HEK293T (cell line): ENCODE data around the gene FNDC1.
A peak's percentile ranks its signal among the peaks of the same experiment; 100 is the strongest.

ENCODE experiments used
- CTCF ChIA-PET: fragments of 350-600 bp; formaldehyde crosslinking; extraction: SDS; loops from one replicate; lab custom pipeline; 2021; ENCODE audit warnings: antibody characterized with exemption, inconsistent platforms; lab: Yijun Ruan, JAX
- POLR2A ChIA-PET: fragments of 350-600 bp; formaldehyde crosslinking; extraction: SDS; loops from one replicate; lab custom pipeline; 2020; ENCODE audit warnings: antibody characterized with exemption, inconsistent platforms; lab: Yijun Ruan, JAX
- DNase-seq: peaks from one replicate; pipeline ENCODE4 v3.0.0; 2012; ENCODE audit warnings: mixed read lengths; ENCODE audit errors: extremely low spot score
- ARNT ChIP-seq: fragments of 450-650 bp; IDR thresholded peaks from 2 replicates; pipeline ENCODE4 v1.6.1; 2017; ENCODE audit warnings: mild to moderate bottlenecking
- BHLHE40 ChIP-seq: fragments of 450-650 bp; IDR thresholded peaks from 2 replicates; pipeline ENCODE4 v1.6.1; 2016; ENCODE audit warnings: mild to moderate bottlenecking, moderate library complexity, borderline replicate concordance
- CTBP1 ChIP-seq: fragments of 450-650 bp; IDR thresholded peaks from 2 replicates; pipeline ENCODE4 v1.6.1; 2016; ENCODE audit warnings: borderline replicate concordance
- ELF4 ChIP-seq: fragments of 450-650 bp; IDR thresholded peaks from 2 replicates; pipeline ENCODE4 v1.6.1; 2017; ENCODE audit warnings: antibody characterized with exemption
- FOXA1 ChIP-seq: fragments of 450-650 bp; IDR thresholded peaks from 2 replicates; pipeline ENCODE4 v1.6.1; 2016; ENCODE audit warnings: mild to moderate bottlenecking
- FOXK2 ChIP-seq: fragments of 450-650 bp; IDR thresholded peaks from 2 replicates; pipeline ENCODE4 v1.6.1; 2016; ENCODE audit warnings: mild to moderate bottlenecking
- FOXM1 ChIP-seq: fragments of 450-650 bp; IDR thresholded peaks from 2 replicates; pipeline ENCODE4 v1.6.1; 2017; ENCODE audit warnings: mild to moderate bottlenecking, borderline replicate concordance
- HDGF ChIP-seq: fragments of 450-650 bp; IDR thresholded peaks from 2 replicates; pipeline ENCODE4 v1.6.1; 2017; ENCODE audit warnings: antibody characterized with exemption, borderline replicate concordance
- L3MBTL2 ChIP-seq: fragments of 450-650 bp; conservative IDR thresholded peaks from 2 replicates; pipeline ENCODE4 v1.6.1; 2016; ENCODE audit warnings: mild to moderate bottlenecking
- LEF1 ChIP-seq: fragments of 450-650 bp; IDR thresholded peaks from 2 replicates; pipeline ENCODE4 v1.6.1; 2017; ENCODE audit warnings: mild to moderate bottlenecking, borderline replicate concordance
- NFRKB ChIP-seq: fragments of 450-650 bp; IDR thresholded peaks from 2 replicates; pipeline ENCODE4 v1.6.1; 2016; ENCODE audit warnings: mild to moderate bottlenecking, moderate library complexity
- SP1 ChIP-seq: fragments of 450-650 bp; IDR thresholded peaks from 2 replicates; pipeline ENCODE4 v1.6.1; 2017
- SUZ12 ChIP-seq: fragments of 450-650 bp; IDR thresholded peaks from 2 replicates; pipeline ENCODE4 v1.6.1; 2016; ENCODE audit warnings: mild to moderate bottlenecking
- TARDBP ChIP-seq: fragments of 450-650 bp; IDR thresholded peaks from 2 replicates; pipeline ENCODE4 v1.6.1; 2016
- ZNF384 ChIP-seq: fragments of 450-650 bp; IDR thresholded peaks from 2 replicates; pipeline ENCODE4 v1.6.1; 2016
- TF ChIP-seq, protein P1 (sequence below): fragments of 450-650 bp; IDR thresholded peaks from 2 replicates; pipeline ENCODE4 v1.6.1; 2016

FNDC1 gene

DNA sequence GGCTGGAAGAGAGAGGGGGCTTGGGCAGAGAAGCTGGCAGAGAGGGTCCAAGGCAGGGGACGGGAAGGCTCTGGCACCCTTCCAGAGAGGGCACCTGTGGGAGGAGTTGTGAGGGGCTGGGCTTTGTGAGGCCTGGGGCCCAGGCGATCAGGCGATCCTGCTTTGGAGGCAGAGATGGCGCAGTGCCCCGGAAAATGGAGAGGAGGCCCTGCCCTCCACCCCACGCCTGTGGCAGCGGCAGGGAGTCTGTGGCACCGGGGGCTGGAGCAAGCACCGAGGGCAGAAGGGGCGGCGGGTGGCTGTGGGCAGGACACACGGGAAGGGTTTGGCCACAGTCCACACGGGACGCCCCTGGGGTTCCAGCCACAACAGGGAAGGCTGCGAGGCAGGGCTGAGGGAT is 36.5 kb upstream of the FNDC1 start:
- TF ChIP-seq NFRKB (no peak), ELF4 (no peak), ZNF384 (no peak), HDGF (no peak), FOXK2 (no peak), FOXM1 (no peak), SUZ12 (no peak), LEF1 (no peak), CTBP1 (no peak), BHLHE40 (no peak), SP1 (no peak), L3MBTL2 (no peak), ARNT (no peak), TARDBP (no peak)
- CTCF ChIA-PET: no interaction called here
- DNase-seq: no peak
- POLR2A ChIA-PET: no interaction called here

DNA sequence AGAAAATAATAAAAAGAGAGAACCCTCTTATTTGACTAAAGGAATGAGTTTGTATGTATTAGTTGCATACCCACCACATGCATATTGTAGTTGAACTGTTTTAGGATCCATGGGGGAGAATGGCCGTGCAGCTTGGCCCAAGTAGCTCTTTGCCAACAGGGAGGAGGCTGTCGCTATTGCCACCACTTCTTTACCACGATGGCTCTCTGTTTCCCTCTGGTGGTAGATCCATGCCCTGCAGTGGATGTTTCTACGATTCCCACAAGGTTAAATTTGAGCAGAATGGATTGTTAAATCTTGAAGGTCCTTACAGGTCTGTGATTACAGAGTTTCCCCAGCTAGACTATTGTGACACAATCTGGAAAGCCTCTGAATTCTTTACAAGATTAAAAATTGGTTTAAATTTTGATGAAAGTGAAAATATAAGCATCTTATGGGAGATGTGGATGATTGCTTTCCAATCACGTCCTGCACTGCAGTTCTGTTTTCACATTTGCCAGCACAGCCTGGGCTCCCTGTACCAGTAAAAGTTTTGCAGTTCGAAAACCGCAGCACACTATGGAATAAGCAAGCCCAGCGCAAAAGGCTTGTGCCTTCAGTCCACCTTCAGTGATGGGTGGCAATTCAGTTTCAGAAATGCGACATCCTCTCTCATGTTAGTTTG is 34.4 kb upstream of the FNDC1 start:
- ChIA-PET CTCF (interaction anchor here (0.6 to 2.1 kb wide), 27 partner anchors 9 to 924 kb away, joined by 3 to 17 read pairs (median 5); partner anchors contain the start of genes RSPH3 and TAGAP), POLR2A (no interaction called here)
- TF ChIP-seq FOXK2: no peak
- no peak for TF ChIP-seq NFRKB
- no peak for TF ChIP-seq HDGF
- no peak for TF ChIP-seq CTBP1
- TF ChIP-seq SUZ12: no peak
- TF ChIP-seq BHLHE40: no peak
- no peak for TF ChIP-seq LEF1
- no peak for TF ChIP-seq ZNF384
- no peak for TF ChIP-seq TARDBP
- TF ChIP-seq ARNT: no peak
- TF ChIP-seq, protein P1, sequence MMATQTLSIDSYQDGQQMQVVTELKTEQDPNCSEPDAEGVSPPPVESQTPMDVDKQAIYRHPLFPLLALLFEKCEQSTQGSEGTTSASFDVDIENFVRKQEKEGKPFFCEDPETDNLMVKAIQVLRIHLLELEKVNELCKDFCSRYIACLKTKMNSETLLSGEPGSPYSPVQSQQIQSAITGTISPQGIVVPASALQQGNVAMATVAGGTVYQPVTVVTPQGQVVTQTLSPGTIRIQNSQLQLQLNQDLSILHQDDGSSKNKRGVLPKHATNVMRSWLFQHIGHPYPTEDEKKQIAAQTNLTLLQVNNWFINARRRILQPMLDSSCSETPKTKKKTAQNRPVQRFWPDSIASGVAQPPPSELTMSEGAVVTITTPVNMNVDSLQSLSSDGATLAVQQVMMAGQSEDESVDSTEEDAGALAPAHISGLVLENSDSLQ: no peak
- TF ChIP-seq FOXA1: no peak
- no peak for TF ChIP-seq FOXM1
- no peak for TF ChIP-seq SP1
- TF ChIP-seq ELF4: no peak
- TF ChIP-seq L3MBTL2: no peak
- DNase-seq: peak; percentile 87

DNA sequence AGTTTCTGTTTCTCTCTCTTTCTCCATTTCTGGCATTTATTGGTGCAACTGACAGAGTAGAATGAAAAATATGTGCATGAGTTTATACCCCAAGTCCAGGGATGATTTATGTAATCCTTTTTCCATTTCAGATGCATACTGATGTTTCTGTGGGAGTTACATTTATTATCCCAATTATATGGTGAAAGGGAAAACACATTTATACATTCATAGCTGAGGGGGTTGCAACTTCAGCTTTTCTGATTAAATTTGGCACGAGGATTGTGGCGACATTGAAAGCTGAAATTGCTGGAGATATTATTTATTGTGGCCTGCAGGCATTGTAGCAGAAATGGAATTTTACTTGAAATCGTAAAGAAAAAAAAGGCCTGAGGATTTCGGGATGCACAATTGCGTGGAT is 31.5 kb upstream of the FNDC1 start:
- ChIA-PET CTCF (interaction anchor here (1.7 kb wide), 1 partner anchor 33 kb away, joined by 5 read pairs; no protein-coding TSS in a partner anchor), POLR2A (no interaction called here)
- TF ChIP-seq LEF1 (no peak), HDGF (no peak), TARDBP (no peak), SP1 (no peak)
- DNase-seq: no peak

DNA sequence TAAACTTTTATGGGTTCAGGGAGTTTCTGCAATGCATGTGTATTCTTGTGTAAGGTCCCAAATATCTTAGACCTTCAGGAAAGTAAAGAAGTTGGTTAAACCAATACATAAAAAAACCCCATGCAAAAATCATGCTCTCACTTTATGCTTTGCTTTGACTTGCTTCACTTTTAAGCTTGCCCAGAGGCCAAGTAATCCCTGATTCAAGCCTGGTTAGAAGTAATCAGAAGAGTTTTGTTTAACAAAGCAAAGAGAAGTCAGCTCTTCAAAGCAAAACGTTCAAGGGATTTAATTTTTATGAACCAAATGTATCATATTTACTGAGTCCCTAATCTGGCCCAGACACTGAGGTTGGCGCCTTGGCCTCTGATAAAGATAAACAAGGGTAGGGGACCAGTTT is 26.7 kb upstream of the FNDC1 start:
- no peak for TF ChIP-seq FOXK2
- TF ChIP-seq CTBP1: no peak
- TF ChIP-seq NFRKB: no peak
- no peak for TF ChIP-seq ELF4
- TF ChIP-seq, protein P1: no peak
- no peak for TF ChIP-seq ZNF384
- POLR2A ChIA-PET: no interaction called here
- CTCF ChIA-PET: no interaction called here
- DNase-seq: no peak

DNA sequence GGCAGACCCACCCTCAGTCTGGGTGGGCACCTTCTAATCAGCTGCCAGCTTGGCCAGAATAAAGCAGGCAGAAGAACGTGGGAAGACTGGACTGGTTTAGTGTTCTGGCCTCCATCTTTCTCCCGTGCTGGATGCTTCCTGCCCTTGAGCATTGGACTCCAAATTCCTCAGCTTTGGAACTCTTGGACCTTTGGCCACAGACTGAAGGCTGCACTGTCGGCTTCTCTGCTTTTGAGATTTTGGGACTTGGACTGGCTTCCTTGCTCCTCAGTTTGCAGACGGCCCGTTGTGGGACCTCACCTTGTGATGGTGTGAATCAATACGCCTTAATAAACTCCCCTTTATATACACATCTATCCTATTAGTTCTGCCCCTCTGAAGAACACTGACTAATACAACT is 20.6 kb upstream of the FNDC1 start:
- POLR2A ChIA-PET: no interaction called here
- no peak for DNase-seq
- CTCF ChIA-PET: interaction anchor here (2.9 kb wide), 1 partner anchor 13 kb away, joined by 17 read pairs; no protein-coding TSS in a partner anchor
- TF ChIP-seq NFRKB (no peak), HDGF (no peak), BHLHE40 (no peak), FOXK2 (no peak), L3MBTL2 (no peak), CTBP1 (no peak), TARDBP (no peak), LEF1 (no peak), SP1 (no peak), ARNT (no peak), FOXM1 (no peak), ELF4 (no peak), FOXA1 (no peak), ZNF384 (no peak), SUZ12 (no peak)
- TF ChIP-seq, protein P1: no peak

DNA sequence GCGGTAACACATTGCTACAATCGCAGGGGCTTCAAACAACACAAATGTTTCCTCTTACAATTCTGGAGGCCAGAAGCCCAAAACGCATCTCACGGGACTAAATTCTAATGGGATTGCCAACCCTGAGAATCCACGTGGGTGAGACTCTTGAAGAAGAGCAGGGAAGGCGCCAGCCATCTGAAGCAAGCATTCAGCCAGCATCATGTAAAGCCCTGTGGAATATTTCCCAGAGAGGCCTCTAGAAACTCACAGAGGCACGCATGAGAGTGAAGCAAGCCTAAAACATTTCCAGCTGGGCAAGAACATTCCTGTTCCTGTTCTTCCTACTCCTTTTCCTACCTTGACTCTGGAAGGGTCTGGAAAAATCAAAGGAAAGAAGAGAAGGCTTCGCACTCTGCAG is 19.6 kb upstream of the FNDC1 start:
- TF ChIP-seq FOXK2 (no peak), L3MBTL2 (no peak), ELF4 (no peak), SP1 (no peak), ZNF384 (no peak), LEF1 (no peak), BHLHE40 (no peak), HDGF (no peak), CTBP1 (no peak), NFRKB (no peak), ARNT (no peak), SUZ12 (no peak), FOXA1 (no peak), TARDBP (no peak), FOXM1 (no peak)
- TF ChIP-seq, protein P1: no peak
- POLR2A ChIA-PET: no interaction called here
- DNase-seq: no peak
- CTCF ChIA-PET: interaction anchor here (2.9 kb wide), 1 partner anchor 14 kb away, joined by 17 read pairs; no protein-coding TSS in a partner anchor
